MM.1S (cell line): ENCODE measurements around the gene DPP10.

Experiments
- DNase-seq: peaks from one replicate; pipeline ENCODE4 v3.0.0-alpha.2; 2015
- H2AFZ ChIP-seq: fragments of 300-600 bp; sonication (generic); 2 replicates; pipeline ENCODE4 v1.6.0; 2016; ENCODE audit warnings: antibody characterized with exemption, low read length
- H3F3A ChIP-seq: fragments of 300-600 bp; sonication (generic); 2 replicates; pipeline ENCODE4 v1.6.1; 2016; ENCODE audit warnings: mild to moderate bottlenecking, antibody characterized with exemption, low read length, moderate library complexity, mixed read lengths; ENCODE audit not compliant: insufficient read depth
- H3K27ac ChIP-seq: fragments of 300-600 bp; sonication (generic); 2 replicates; pipeline ENCODE4 v1.5.1; 2016; ENCODE audit warnings: mild to moderate bottlenecking, low read length
- H3K27me3 ChIP-seq: fragments of 300-600 bp; sonication (generic); replicated peaks from 2 replicates; pipeline ENCODE4 v1.6.0; 2016; ENCODE audit warnings: low read length; ENCODE audit not compliant: insufficient read depth
- H3K36me3 ChIP-seq: fragments of 300-600 bp; sonication (generic); replicated peaks from 2 replicates; pipeline ENCODE4 v1.6.1; 2016; ENCODE audit warnings: mild to moderate bottlenecking, low read length, mixed read lengths; ENCODE audit not compliant: insufficient read depth
- H3K4me1 ChIP-seq: fragments of 300-600 bp; sonication (generic); 2 replicates; pipeline ENCODE4 v1.6.1; 2016; ENCODE audit warnings: low read length, mixed read lengths
- H3K4me2 ChIP-seq: fragments of 300-600 bp; sonication (generic); 2 replicates; pipeline ENCODE4 v1.6.0; 2016; ENCODE audit warnings: low read depth, low read length
- H3K4me3 ChIP-seq: fragments of 300-600 bp; sonication (generic); 2 replicates; pipeline ENCODE4 v1.5.1; 2016; ENCODE audit warnings: low read length, mixed read lengths
- H3K79me2 ChIP-seq: fragments of 300-600 bp; sonication (generic); 2 replicates; pipeline ENCODE4 v1.6.1; 2016; ENCODE audit warnings: mixed run types, low read length, mixed read lengths
- H3K9ac ChIP-seq: fragments of 300-600 bp; sonication (generic); 2 replicates; pipeline ENCODE4 v1.6.1; 2016; ENCODE audit warnings: low read length, mixed read lengths
- H3K9me2 ChIP-seq: fragments of 300-600 bp; sonication (generic); replicated peaks from 2 replicates; pipeline ENCODE4 v1.6.1; 2016; ENCODE audit warnings: mild to moderate bottlenecking, low read length, mixed read lengths; ENCODE audit not compliant: insufficient read depth
- H3K9me3 ChIP-seq: fragments of 300-600 bp; sonication (generic); replicated peaks from 2 replicates; pipeline ENCODE4 v1.6.1; 2016; ENCODE audit warnings: mild to moderate bottlenecking, low read length, mixed read lengths; ENCODE audit not compliant: insufficient read depth
- H4K20me1 ChIP-seq: fragments of 300-600 bp; sonication (generic); 2 replicates; pipeline ENCODE4 v1.6.1; 2016; ENCODE audit warnings: mild to moderate bottlenecking, low read length, moderate library complexity, mixed read lengths; ENCODE audit not compliant: insufficient read depth
- CTCF ChIP-seq: fragments of 300-600 bp; sonication (generic); IDR thresholded peaks from 2 replicates; pipeline ENCODE4 v1.5.1; 2016; ENCODE audit warnings: antibody characterized with exemption, low read length, mixed read lengths
- EZH2 ChIP-seq: fragments of 300-600 bp; sonication (generic); optimal IDR thresholded peaks from 2 replicates; pipeline ENCODE3; 2017; ENCODE audit warnings: low read depth, mild to moderate bottlenecking, antibody characterized with exemption, low read length, mixed read lengths
- EZH2phosphoT487 ChIP-seq: fragments of 300-600 bp; sonication (generic); IDR thresholded peaks from 2 replicates; pipeline ENCODE4 v1.6.1; 2018; ENCODE audit warnings: antibody characterized with exemption, low read length

The DPP10 gene

GRCh38 chr2:114698520-114698919 lies 256.1 kb downstream of the DPP10 start:
- Histone ChIP-seq H3K9me3 (no peaks in the 10 kb centered on the region), H2AFZ (no peak overlapping the region), H3K36me3 (no peaks in the 10 kb centered on the region), H3F3A (no peaks in the 10 kb centered on the region), H3K4me1 (no peaks in the 10 kb centered on the region), H3K4me2 (no peak overlapping the region), H3K4me3 (no peak overlapping the region), H3K27ac (no peak overlapping the region), H4K20me1 (no peaks in the 10 kb centered on the region), H3K9me2 (no peaks in the 10 kb centered on the region), H3K9ac (no peak overlapping the region), H3K27me3 (no peaks in the 10 kb centered on the region), H3K79me2 (no peaks in the 10 kb centered on the region)
- DNase-seq, result no peak
- TF ChIP-seq CTCF (no peak), EZH2phosphoT487 (no peak), EZH2 (no peak)

- H3K27me3 ChIP-seq, result no peaks in the 10 kb centered on the region
- H3F3A ChIP-seq, result no peaks in the 10 kb centered on the region
- H4K20me1 ChIP-seq, result no peaks in the 10 kb centered on the region
- no peaks in the 10 kb centered on the region for H3K36me3 ChIP-seq
- H3K9me2 ChIP-seq, result no peaks in the 10 kb centered on the region
- no peaks in the 10 kb centered on the region for H3K4me1 ChIP-seq
- no peak for DNase-seq
- H3K9ac ChIP-seq, result no peak overlapping the region
- no peak overlapping the region for H3K4me2 ChIP-seq
- H2AFZ ChIP-seq, result no peak overlapping the region
- H3K4me3 ChIP-seq, result no peak overlapping the region
- H3K79me2 ChIP-seq, result no peaks in the 10 kb centered on the region
- H3K9me3 ChIP-seq, result no peaks in the 10 kb centered on the region
- no peak for TF ChIP-seq EZH2phosphoT487
- no peak for TF ChIP-seq EZH2
- H3K27ac ChIP-seq, result no peak overlapping the region
Observed at GRCh38 chr2:114699423-114699944, 257.0 kb downstream of the DPP10 start.

- Histone ChIP-seq H2AFZ (no peak overlapping the region), H3K79me2 (no peaks in the 10 kb centered on the region)
Observed at GRCh38 chr2:114700440-114700839, 258.0 kb downstream of the DPP10 start.

More at GRCh38 chr2:114700440-114700839, 258.0 kb downstream of the DPP10 start:
- no peak overlapping the region for H3K4me3 ChIP-seq
- DNase-seq, result no peak
- no peaks in the 10 kb centered on the region for H3K4me1 ChIP-seq
- H3K9me2 ChIP-seq, result no peaks in the 10 kb centered on the region
- no peak overlapping the region for H3K27ac ChIP-seq
- no peaks in the 10 kb centered on the region for H3K36me3 ChIP-seq
- no peak overlapping the region for H3K4me2 ChIP-seq
- H3K9ac ChIP-seq, result no peak overlapping the region
- TF ChIP-seq EZH2phosphoT487 (no peak), EZH2 (no peak), CTCF (no peak)
- H3K27me3 ChIP-seq, result no peaks in the 10 kb centered on the region
- no peaks in the 10 kb centered on the region for H4K20me1 ChIP-seq
- H3K9me3 ChIP-seq, result no peaks in the 10 kb centered on the region
- H3F3A ChIP-seq, result no peaks in the 10 kb centered on the region
